Mesenchymal stem cell (in vitro differentiated cells and primary cell): ENCODE results near the gene OR6K6.

Source experiments
- DNase-seq: peaks from one replicate; pipeline ENCODE4 v3.0.0-alpha.2; 2013
- H2AFZ ChIP-seq: one replicate; pipeline ENCODE4 v1.6.1; 2013; ENCODE audit warnings: low read depth, mild to moderate bottlenecking, control low read depth, inconsistent platforms, low read length, moderate library complexity
- H2AK5ac ChIP-seq: 2 replicates; pipeline ENCODE4 v1.6.1; 2013; ENCODE audit warnings: low read length, moderate library complexity, mild to moderate bottlenecking, inconsistent platforms; ENCODE audit not compliant: severe bottlenecking
- H2BK120ac ChIP-seq: one replicate; pipeline ENCODE4 v1.6.1; 2013; ENCODE audit warnings: low read depth, mild to moderate bottlenecking, inconsistent platforms, low read length, moderate library complexity
- H2BK12ac ChIP-seq, 2 experiments: one replicate each; pipeline ENCODE4 v1.6.1; 2013; ENCODE audit warnings: inconsistent platforms in 2 of 2, low read length in 2 of 2, mild to moderate bottlenecking in 2 of 2, moderate library complexity in 2 of 2, control low read depth in 1 of 2
- H2BK15ac ChIP-seq: one replicate; pipeline ENCODE4 v1.6.1; 2013; ENCODE audit warnings: mild to moderate bottlenecking, low read depth, inconsistent platforms; ENCODE audit not compliant: poor library complexity, severe bottlenecking
- H2BK5ac ChIP-seq: 2 replicates; pipeline ENCODE4 v1.6.1; 2013; ENCODE audit warnings: low read depth, mild to moderate bottlenecking, low read length, control low read depth, inconsistent platforms; ENCODE audit not compliant: poor library complexity, severe bottlenecking
- H3K14ac ChIP-seq, 2 experiments: one replicate each; pipeline ENCODE4 v1.6.1; 2013; ENCODE audit warnings: inconsistent platforms in 2 of 2, low read length in 2 of 2, control low read depth in 1 of 2, mild to moderate bottlenecking in 1 of 2, moderate library complexity in 1 of 2
- H3K18ac ChIP-seq, 2 experiments: one replicate each; pipeline ENCODE4 v1.6.1; 2013; ENCODE audit warnings: inconsistent platforms in 2 of 2, low read length in 2 of 2, control low read depth in 1 of 2, low read depth in 1 of 2, mild to moderate bottlenecking in 1 of 2
- H3K23ac ChIP-seq, 2 experiments: one replicate each; pipeline ENCODE4 v1.6.1; 2013; ENCODE audit warnings: inconsistent platforms in 2 of 2, low read length in 2 of 2, mild to moderate bottlenecking in 2 of 2, moderate library complexity in 2 of 2, control low read depth in 1 of 2
- H3K27ac ChIP-seq: 2 replicates; pipeline ENCODE4 v1.5.1; 2013; ENCODE audit warnings: mild to moderate bottlenecking, moderate library complexity, low read length, control low read depth, inconsistent platforms; ENCODE audit not compliant: poor library complexity, severe bottlenecking
- H3K27me3 ChIP-seq, 2 experiments: 2 replicates each; pipeline versions ENCODE4 v1.6.1 to v1.7.0; 2013; ENCODE audit warnings: low read length in 2 of 2, mild to moderate bottlenecking in 2 of 2, moderate library complexity in 2 of 2, control low read depth in 1 of 2, inconsistent platforms in 1 of 2; ENCODE audit not compliant: control insufficient read depth in 1 of 2, insufficient read depth in 1 of 2
- H3K36me3 ChIP-seq, 2 experiments: 2 replicates each; pipeline versions ENCODE4 v1.6.1 to v1.7.0; 2013; ENCODE audit warnings: low read length in 2 of 2, control low read depth in 1 of 2, inconsistent platforms in 1 of 2, low read depth in 1 of 2, mild to moderate bottlenecking in 1 of 2; ENCODE audit not compliant: insufficient read depth in 2 of 2, control insufficient read depth in 1 of 2
- H3K4ac ChIP-seq, 2 experiments: one replicate each; pipeline ENCODE4 v1.6.1; 2013; ENCODE audit warnings: inconsistent platforms in 2 of 2, low read length in 2 of 2, mild to moderate bottlenecking in 2 of 2, moderate library complexity in 2 of 2, control low read depth in 1 of 2, low read depth in 1 of 2
- H3K4me1 ChIP-seq: 2 replicates; pipeline ENCODE4 v1.6.1; 2013; ENCODE audit warnings: low read depth, low read length, control low read depth; ENCODE audit not compliant: control insufficient read depth, insufficient read depth
- H3K4me2 ChIP-seq: 2 replicates; pipeline ENCODE4 v1.6.1; 2013; ENCODE audit warnings: low read length, mild to moderate bottlenecking, inconsistent platforms; ENCODE audit not compliant: poor library complexity, severe bottlenecking
- H3K4me3 ChIP-seq, 2 experiments: 2 replicates each; pipeline versions ENCODE4 v1.5.1 to v1.7.0; 2013; ENCODE audit warnings: low read length in 2 of 2, mild to moderate bottlenecking in 2 of 2, control low read depth in 1 of 2, low read depth in 1 of 2; ENCODE audit not compliant: insufficient read depth in 1 of 2
- H3K79me1 ChIP-seq: replicated peaks from 2 replicates; pipeline ENCODE4 v1.6.1; 2013; ENCODE audit warnings: mild to moderate bottlenecking, control low read depth, low read length, inconsistent platforms; ENCODE audit not compliant: poor library complexity, severe bottlenecking
- H3K9ac ChIP-seq: 2 replicates; pipeline ENCODE4 v1.7.0; 2013; ENCODE audit warnings: mild to moderate bottlenecking, low read length, moderate library complexity
- H3K9me3 ChIP-seq: 2 replicates; pipeline ENCODE4 v1.7.0; 2013; ENCODE audit warnings: mild to moderate bottlenecking, low read length; ENCODE audit not compliant: control insufficient read depth
- H4K8ac ChIP-seq: one replicate; pipeline ENCODE4 v1.6.1; 2013; ENCODE audit warnings: inconsistent platforms, mild to moderate bottlenecking, low read length, moderate library complexity
- H4K91ac ChIP-seq: one replicate; pipeline ENCODE4 v1.6.1; 2013; ENCODE audit warnings: mild to moderate bottlenecking, low read length, inconsistent platforms
- WGBS: methylation state at CpG from one replicate; pipeline ENCODE4 v1.1.7; 2013; ENCODE audit warnings: mixed read lengths; 5-methylcytosine and 5-hydroxymethylcytosine counted together

Gene OR6K6

DNA sequence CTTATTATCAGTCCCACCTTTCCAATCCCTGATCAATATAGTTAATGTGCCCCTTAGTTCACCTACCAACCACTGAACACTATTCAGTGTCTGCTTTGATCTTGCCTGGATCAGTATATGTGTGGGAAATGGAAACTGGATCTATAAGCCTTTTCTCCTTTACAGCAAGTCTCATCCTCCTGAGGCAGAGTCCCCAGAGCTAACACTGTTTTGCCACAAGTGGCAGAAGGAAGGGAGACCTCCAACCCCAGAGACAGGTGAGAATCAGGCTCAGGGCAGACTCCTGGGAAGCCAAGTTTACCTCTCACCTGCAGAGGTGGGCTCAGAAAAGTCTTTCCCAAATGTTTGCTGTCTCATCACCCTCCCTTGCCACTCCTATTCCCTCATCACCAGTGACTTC lies 26.6 kb downstream of the OR6K6 start, which contains the start of gene OR6N2:
TSS of gene OR6N2 (minus strand) at position 101 of the 400 bp plus-strand sequence. CDS start 3,569 bp downstream, outside the sequence.
- no peak within 1 kb of the TSS for H2AK5ac ChIP-seq
- no peak for DNase-seq
- no peaks in the 10 kb centered on the region for H3K36me3 ChIP-seq
- no peak within 1 kb of the TSS for H3K4me3 ChIP-seq
- H3K18ac ChIP-seq = no peak within 1 kb of the TSS
- H2BK5ac ChIP-seq = no peak within 1 kb of the TSS
- no peaks in the 10 kb centered on the region for H3K4me1 ChIP-seq
- H3K14ac ChIP-seq = no peak within 1 kb of the TSS
- no peak within 1 kb of the TSS for H2BK12ac ChIP-seq
- no peaks in the 10 kb centered on the region for H3K79me1 ChIP-seq
- H3K4me2 ChIP-seq = no peak within 1 kb of the TSS
- H3K9me3 ChIP-seq = no peaks in the 10 kb centered on the region
- H2BK120ac ChIP-seq = no peak within 1 kb of the TSS
- H3K27me3 ChIP-seq = no peaks in the 10 kb centered on the region
- H3K4ac ChIP-seq = no peak within 1 kb of the TSS
- no peak within 1 kb of the TSS for H2BK15ac ChIP-seq
- no peak within 1 kb of the TSS for H3K23ac ChIP-seq
- no peak within 1 kb of the TSS for H4K8ac ChIP-seq
- H3K27ac ChIP-seq = no peak within 1 kb of the TSS
- no peak within 1 kb of the TSS for H2AFZ ChIP-seq
- H4K91ac ChIP-seq = no peak within 1 kb of the TSS
- no peak within 1 kb of the TSS for H3K9ac ChIP-seq

GRCh38 chr1:158793604-158794003 lies 39.1 kb downstream of the OR6K6 start:
- DNase-seq = no peak
- no peak overlapping the region for H3K9ac ChIP-seq
- no peak overlapping the region for H2BK5ac ChIP-seq

GRCh38 chr1:158794247-158794646 lies 39.7 kb downstream of the OR6K6 start:
- no peak for DNase-seq
- Histone ChIP-seq H3K4me3 (no peak overlapping the region), H3K9ac (no peak overlapping the region), H3K27ac (no peak overlapping the region), H3K4me2 (no peak overlapping the region), H2AFZ (no peak overlapping the region), H3K4ac (no peak overlapping the region), H4K8ac (no peak overlapping the region), H3K4me1 (no peaks in the 10 kb centered on the region), H2AK5ac (no peak overlapping the region), H3K18ac (no peak overlapping the region), H2BK5ac (no peak overlapping the region), H2BK12ac (no peak overlapping the region), H3K9me3 (no peaks in the 10 kb centered on the region), H2BK15ac (no peak overlapping the region), H3K27me3 (peaks cover 0 to 4% of the 10 kb centered on the region in 2 experiments), H3K23ac (no peak overlapping the region), H2BK120ac (no peak overlapping the region), H3K79me1 (no peaks in the 10 kb centered on the region), H3K14ac (no peak overlapping the region), H4K91ac (no peak overlapping the region), H3K36me3 (no peaks in the 10 kb centered on the region)
- WGBS = 66% methylated on average over 6 of the region's 6 CpGs

More at GRCh38 chr1:158793604-158794003, 39.1 kb downstream of the OR6K6 start:
- Histone ChIP-seq H3K23ac (no peak overlapping the region), H2BK12ac (no peak overlapping the region), H3K18ac (no peak overlapping the region), H4K8ac (no peak overlapping the region), H3K9me3 (no peaks in the 10 kb centered on the region), H3K27me3 (peaks cover 0 to 4% of the 10 kb centered on the region in 2 experiments), H4K91ac (no peak overlapping the region), H2BK120ac (no peak overlapping the region), H2AK5ac (no peak overlapping the region), H3K4me2 (no peak overlapping the region), H3K4me3 (no peak overlapping the region), H3K4me1 (no peaks in the 10 kb centered on the region), H2BK15ac (no peak overlapping the region), H3K14ac (no peak overlapping the region), H3K36me3 (no peaks in the 10 kb centered on the region), H2AFZ (no peak overlapping the region), H3K4ac (no peak overlapping the region), H3K27ac (no peak overlapping the region), H3K79me1 (no peaks in the 10 kb centered on the region)
- WGBS = 40% methylated on average over 2 of the region's 2 CpGs

GRCh38 chr1:158798531-158798930 lies 44.0 kb downstream of the OR6K6 start:
- Histone ChIP-seq H3K4me3 (no peak overlapping the region), H2BK5ac (no peak overlapping the region), H4K8ac (no peak overlapping the region), H2BK12ac (no peak overlapping the region), H3K9me3 (no peaks in the 10 kb centered on the region), H3K4ac (no peak overlapping the region), H3K27me3 (peaks cover 0 to 6% of the 10 kb centered on the region in 2 experiments), H3K27ac (no peak overlapping the region), H2BK15ac (no peak overlapping the region), H3K4me2 (no peak overlapping the region), H2AK5ac (no peak overlapping the region), H4K91ac (no peak overlapping the region), H2BK120ac (no peak overlapping the region), H3K18ac (no peak overlapping the region), H3K23ac (no peak overlapping the region), H2AFZ (no peak overlapping the region), H3K4me1 (no peaks in the 10 kb centered on the region), H3K36me3 (no peaks in the 10 kb centered on the region), H3K79me1 (no peaks in the 10 kb centered on the region), H3K14ac (no peak overlapping the region), H3K9ac (no peak overlapping the region)
- WGBS = 79% methylated on average over 3 of the region's 3 CpGs
- no peak for DNase-seq
